B cell (primary cell): ENCODE data around the gene RAPGEF1. TPM values are rescaled to one million over a fixed set of nuclear protein-coding genes. Genes with fewer than 3 reads are reported as not detected.

Experiments used
- ATAC-seq: fragments of 200-7000 bp; cut with Tn5 transposase; one replicate; pipeline ENCODE4 v1.10.0; 2021; ENCODE audit warnings: low read depth, mild to moderate bottlenecking, moderate number of reproducible peaks, moderate library complexity
- CTCF ChIA-PET: fragments of 350-600 bp; sonication (Branson Sonifier 250); formaldehyde crosslinking; loops from one replicate; lab custom pipeline; 2021; ENCODE audit warnings: antibody characterized with exemption, inconsistent platforms; lab: Charles Lee
- POLR2A ChIA-PET: fragments of 350-600 bp; sonication (Branson Sonifier 250); formaldehyde crosslinking; loops from one replicate; lab custom pipeline; 2021; ENCODE audit warnings: antibody characterized with exemption; lab: Charles Lee
- DNase-seq: peaks from one replicate; pipeline ENCODE4 v3.0.0; 2013
- H2AFZ ChIP-seq: 2 replicates; pipeline ENCODE4 v1.6.1; 2012; ENCODE audit warnings: mild to moderate bottlenecking, low read depth, low read length; ENCODE audit not compliant: insufficient read depth, poor library complexity, severe bottlenecking
- H3K27ac ChIP-seq, 2 donors: 1 replicate in 1 of 2; 2 replicates in 1 of 2; pipeline ENCODE4 v1.5.1; 2012 to 2013; ENCODE audit warnings: low read length in 2 of 2, mild to moderate bottlenecking in 2 of 2, moderate library complexity in 1 of 2
- H3K27me3 ChIP-seq, 4 experiments: fragments of 200-600 bp in 1 of 4; sonication (generic) in 1 of 4; replicated peaks in 1 of 4; 1 replicate in 2 of 4; 2 replicates in 2 of 4; pipeline versions ENCODE4 v1.6.1 to v1.7.0; 2013 to 2016; ENCODE audit warnings: low read length in 3 of 4, mild to moderate bottlenecking in 2 of 4, mixed read lengths in 1 of 4, moderate library complexity in 1 of 4; ENCODE audit not compliant: insufficient read depth in 4 of 4, control insufficient read depth in 3 of 4; ENCODE audit errors: control extremely low read depth in 1 of 4
- H3K36me3 ChIP-seq, 2 experiments: replicated peaks in 1 of 2; 1 replicate in 1 of 2; 2 replicates in 1 of 2; pipeline versions ENCODE4 v1.6.1 to v1.7.1; 2013; ENCODE audit warnings: low read length in 1 of 2; ENCODE audit not compliant: insufficient read depth in 2 of 2, control insufficient read depth in 1 of 2; ENCODE audit errors: control extremely low read depth in 1 of 2, extremely low read depth in 1 of 2
- H3K4me1 ChIP-seq, 2 donors: fragments of 200-600 bp in 1 of 2; sonication (generic) in 1 of 2; 1 replicate in 1 of 2; 2 replicates in 1 of 2; pipeline versions ENCODE4 v1.5.1 to v1.6.1; 2013 to 2017; ENCODE audit warnings: low read length in 2 of 2; ENCODE audit not compliant: control insufficient read depth in 2 of 2, insufficient read depth in 2 of 2
- H3K4me2 ChIP-seq: replicated peaks from 2 replicates; pipeline ENCODE3; 2012; ENCODE audit warnings: mild to moderate bottlenecking, low read depth, low read length; ENCODE audit not compliant: poor library complexity, severe bottlenecking
- H3K4me3 ChIP-seq, 5 experiments: fragments of 200-600 bp in 1 of 5; sonication (generic) in 1 of 5; 1 replicate in 3 of 5; 2 replicates in 2 of 5; pipeline versions ENCODE4 v1.5.1 to v1.7.0; 2011 to 2016; ENCODE audit warnings: low read length in 4 of 5, mild to moderate bottlenecking in 4 of 5, low read depth in 2 of 5, control low read depth in 1 of 5, moderate library complexity in 1 of 5; ENCODE audit not compliant: insufficient read depth in 1 of 5; ENCODE audit errors: control extremely low read depth in 1 of 5, extremely low read depth in 1 of 5
- H3K79me2 ChIP-seq: fragments of 200-600 bp; sonication (generic); one replicate; pipeline ENCODE4 v1.6.0; 2016; ENCODE audit warnings: low read length; ENCODE audit not compliant: control insufficient read depth, insufficient read depth
- H3K9ac ChIP-seq: fragments of 200-600 bp; sonication (generic); 2 replicates; pipeline ENCODE4 v1.6.1; 2017; ENCODE audit warnings: mild to moderate bottlenecking, low read length, moderate library complexity
- H3K9me3 ChIP-seq, 3 donors: one replicate each; pipeline versions ENCODE4 v1.6.1 to v1.7.1; 2013; ENCODE audit warnings: low read length in 2 of 3; ENCODE audit not compliant: control insufficient read depth in 2 of 3, insufficient read depth in 1 of 3; ENCODE audit errors: control extremely low read depth in 1 of 3
- H4K20me1 ChIP-seq: 2 replicates; pipeline ENCODE4 v1.6.0; 2012; ENCODE audit warnings: mild to moderate bottlenecking, low read length; ENCODE audit not compliant: insufficient read depth, control insufficient read depth, poor library complexity, severe bottlenecking
- H3K27ac Mint-ChIP-seq: one replicate; pipeline ENCODE4 v1.8.0; 2021; ENCODE audit warnings: mixed read lengths
- H3K27me3 Mint-ChIP-seq: one replicate; pipeline ENCODE4 v1.8.0; 2021; ENCODE audit warnings: mixed read lengths
- H3K4me1 Mint-ChIP-seq: one replicate; pipeline ENCODE4 v1.8.0; 2021; ENCODE audit warnings: mixed read lengths
- H3K4me3 Mint-ChIP-seq: one replicate; pipeline ENCODE4 v1.8.0; 2021; ENCODE audit warnings: mixed read lengths
- H3K9me3 Mint-ChIP-seq: one replicate; pipeline ENCODE4 v1.8.0; 2022; ENCODE audit warnings: mixed read lengths; ENCODE audit not compliant: insufficient read depth
- CTCF ChIP-seq: fragments of 200-600 bp; IDR thresholded peaks from one replicate; pipeline ENCODE4 v1.8.0; 2022; ENCODE audit warnings: antibody characterized with exemption, mild to moderate bottlenecking
- EZH2 ChIP-seq: IDR thresholded peaks from 2 replicates; pipeline ENCODE4 v1.6.1; 2012; ENCODE audit warnings: borderline replicate concordance, low read depth, mild to moderate bottlenecking, moderate library complexity, low read length; ENCODE audit not compliant: insufficient read depth, poor library complexity, severe bottlenecking
- WGBS: methylation state at CpG from one replicate; pipeline ENCODE4 v1.1.5; 2013; ENCODE audit warnings: missing lambda C conversion rate; ENCODE audit not compliant: insufficient coverage; 5-methylcytosine and 5-hydroxymethylcytosine counted together
- intact Hi-C: fragments of 100-400 bp; cut with micrococcal nuclease; formaldehyde crosslinking; loops from one replicate; pipeline ENCODE4 v1.10.0; 2022
- polyA plus RNA-seq: library from polyadenylated mRNA; depleted of rRNA; stranded (reverse); fragments of >200 nt; gene quantifications from 2 replicates; pipeline ENCODE4 v1.2.3, GENCODE V29; 2012
- total RNA-seq, 2 donors: library from RNA; stranded (reverse); fragments of 120-200 nt in 1 of 2; gene quantifications; 1 replicate in 1 of 2; 2 replicates in 1 of 2; pipeline versions ENCODE4 v1.2.3 to v1.2.4, GENCODE V29; 2013 to 2022

The RAPGEF1 gene
- total and polyA plus RNA-seq, 2 donors (not counting 1 experiment from before 2014, with no cell fraction given) = 134 to 447 TPM

- Histone ChIP-seq H3K79me2 (peaks cover 83% of the 10 kb centered on the region), H3K27ac (no peak overlapping the region), H3K9me3 (peaks cover 0 to 9% (median 5%) of the 10 kb centered on the region in 3 donors), H3K4me3 (no peak overlapping the region), H3K27me3 (no peaks in the 10 kb centered on the region), H3K4me2 (no peak overlapping the region), H3K36me3 (peaks cover 2 to 93% of the 10 kb centered on the region in 2 experiments), H3K9ac (no peak overlapping the region), H2AFZ (no peak overlapping the region), H3K4me1 (peaks cover 22 to 29% of the 10 kb centered on the region in 2 donors), H4K20me1 (peaks cover 59% of the 10 kb centered on the region)
- H3K27me3 Mint-ChIP-seq = no peaks in the 10 kb centered on the region
- H3K4me1 Mint-ChIP-seq = peaks cover 32% of the 10 kb centered on the region
- H3K4me3 Mint-ChIP-seq = no peak overlapping the region
- intact Hi-C loops = no loop called here
- no peaks in the 10 kb centered on the region for H3K9me3 Mint-ChIP-seq
- TF ChIP-seq CTCF (no peak), EZH2 (no peak)
- 96% methylated on average over 3 of the region's 5 CpGs for WGBS
- ATAC-seq (no peak), DNase-seq (no peak)
- H3K27ac Mint-ChIP-seq = peak overlapping the region; percentile 56
- POLR2A ChIA-PET = no interaction called here
- CTCF ChIA-PET = no interaction called here
Measured at GRCh38 chr9:131617611-131618010, 122.3 kb downstream of the RAPGEF1 start.

GRCh38 chr9:131616983-131617604 lies 122.8 kb downstream of the RAPGEF1 start:
- intact Hi-C loops = no loop called here
- H3K27ac Mint-ChIP-seq = no peak overlapping the region
- CTCF ChIA-PET = no interaction called here

More at GRCh38 chr9:131616983-131617604, 122.8 kb downstream of the RAPGEF1 start:
- Histone ChIP-seq H3K4me3 (no peak overlapping the region), H4K20me1 (peaks cover 64% of the 10 kb centered on the region), H3K27ac (no peak overlapping the region), H3K27me3 (no peaks in the 10 kb centered on the region), H3K9me3 (peaks cover 0 to 4% (median 0%) of the 10 kb centered on the region in 3 donors), H3K4me1 (peaks cover 16 to 24% of the 10 kb centered on the region in 2 donors), H2AFZ (no peak overlapping the region), H3K4me2 (no peak overlapping the region), H3K9ac (no peak overlapping the region), H3K36me3 (peaks cover 0 to 94% of the 10 kb centered on the region in 2 experiments), H3K79me2 (peaks cover 83% of the 10 kb centered on the region)
- ATAC-seq (no peak), DNase-seq (no peak)
- Mint-ChIP-seq H3K9me3 (no peaks in the 10 kb centered on the region), H3K4me3 (no peak overlapping the region), H3K4me1 (peaks cover 27% of the 10 kb centered on the region), H3K27me3 (no peaks in the 10 kb centered on the region)
- TF ChIP-seq CTCF (no peak), EZH2 (no peak)
- 98% methylated on average over 5 of the region's 10 CpGs for WGBS
- POLR2A ChIA-PET = no interaction called here
